ELR (cell line): ENCODE results near the gene BRF1.

Experiments used
- DNase-seq: peaks from one replicate; pipeline ENCODE4 v3.0.0-alpha.2; 2015; ENCODE audit warnings: low read depth

The BRF1 gene

GRCh38 chr14:105229099-105229655, 71.6 kb downstream of the BRF1 start:
- no peak for DNase-seq

- DNase-seq = no peak
Observed at GRCh38 chr14:105228562-105228961, 72.2 kb downstream of the BRF1 start.

GRCh38 chr14:105227346-105227745, 73.5 kb downstream of the BRF1 start:
- DNase-seq = no peak

GRCh38 chr14:105226198-105226597, 74.6 kb downstream of the BRF1 start:
- DNase-seq = no peak

- no peak for DNase-seq
Observed at GRCh38 chr14:105224845-105225570, 75.8 kb downstream of the BRF1 start.

GRCh38 chr14:105223770-105224544, 76.8 kb downstream of the BRF1 start:
- DNase-seq = no peak

GRCh38 chr14:105223260-105223659, 77.5 kb downstream of the BRF1 start:
- no peak for DNase-seq

- no peak for DNase-seq
Observed at GRCh38 chr14:105221598-105222178, 79.1 kb downstream of the BRF1 start.

- no peak for DNase-seq
Observed at GRCh38 chr14:105220699-105221597, 79.9 kb downstream of the BRF1 start.

GRCh38 chr14:105219753-105220152, 81.0 kb downstream of the BRF1 start:
- no peak for DNase-seq

GRCh38 chr14:105219043-105219612, 81.7 kb downstream of the BRF1 start:
- no peak for DNase-seq

GRCh38 chr14:105218611-105219010, 82.2 kb downstream of the BRF1 start:
- DNase-seq = no peak

- DNase-seq = no peak
Observed at GRCh38 chr14:105217774-105218173, 83.0 kb downstream of the BRF1 start.

- no peak for DNase-seq
Observed at GRCh38 chr14:105216490-105217247, 84.1 kb downstream of the BRF1 start.

GRCh38 chr14:105215602-105216001, 85.2 kb downstream of the BRF1 start:
- no peak for DNase-seq

GRCh38 chr14:105214324-105214915, 86.4 kb downstream of the BRF1 start:
- DNase-seq = no peak

- DNase-seq = no peak
Observed at GRCh38 chr14:105213361-105213760, 87.4 kb downstream of the BRF1 start.

- no peak for DNase-seq
Observed at GRCh38 chr14:105212541-105213300, 88.1 kb downstream of the BRF1 start.

- DNase-seq = no peak
Observed at GRCh38 chr14:105211758-105212089, 89.1 kb downstream of the BRF1 start.
